Measurements from ENCODE around the gene AMTN. TPM values are rescaled to one million over a fixed set of nuclear protein-coding genes. Genes with fewer than 3 reads are reported as not detected.
A peak's percentile ranks its signal among the peaks of the same experiment; 100 is the strongest.

The AMTN gene
- total and polyA plus RNA-seq, 2 donors (not counting 1 experiment from before 2014, with no cell fraction given), result not detected

DNA sequence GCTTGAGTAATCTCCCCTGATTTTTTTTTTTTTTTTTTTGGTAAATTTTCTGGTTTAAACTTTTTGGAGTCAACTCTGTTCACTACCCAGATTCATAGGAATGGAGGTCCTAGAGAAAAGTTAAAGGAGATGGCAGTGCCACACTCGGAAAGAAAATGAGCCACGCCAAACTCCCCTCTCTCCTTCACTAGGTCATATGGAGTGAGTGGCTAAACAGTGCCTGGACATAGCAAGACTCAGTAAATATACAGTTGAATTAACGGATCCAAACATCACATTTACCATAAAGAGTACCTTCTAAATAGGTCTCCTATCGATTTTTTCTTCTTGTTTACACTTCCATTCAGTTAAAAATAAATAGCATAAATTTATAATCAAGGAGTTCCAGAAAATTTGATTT, 13.6 kb upstream of the AMTN start:
- H3K79me2 ChIP-seq (ENCODE audit: control insufficient read depth, insufficient read depth, low read length), result no peaks in the 10 kb centered on the region
- H3K36me3 ChIP-seq (ENCODE audit: control insufficient read depth, insufficient read depth, low read length), result no peaks in the 10 kb centered on the region
- DNase-seq (ENCODE audit: low read depth in 2 of 2), result no peak
- H3K9me3 ChIP-seq (ENCODE audit: control insufficient read depth, insufficient read depth, low read depth, low read length), result no peaks in the 10 kb centered on the region
- H3K4me3 ChIP-seq (replicated peaks in 1 of 4; ENCODE audit: control extremely low read depth in 1 of 4, insufficient read depth in 1 of 4, low read depth in 3 of 4, low read length in 4 of 4), result no peak overlapping the region
- TF ChIP-seq EZH2 (IDR thresholded peaks at IDR 0.05; ENCODE audit: low read length, missing control alignments), result no peak
- TF ChIP-seq, protein P1, sequence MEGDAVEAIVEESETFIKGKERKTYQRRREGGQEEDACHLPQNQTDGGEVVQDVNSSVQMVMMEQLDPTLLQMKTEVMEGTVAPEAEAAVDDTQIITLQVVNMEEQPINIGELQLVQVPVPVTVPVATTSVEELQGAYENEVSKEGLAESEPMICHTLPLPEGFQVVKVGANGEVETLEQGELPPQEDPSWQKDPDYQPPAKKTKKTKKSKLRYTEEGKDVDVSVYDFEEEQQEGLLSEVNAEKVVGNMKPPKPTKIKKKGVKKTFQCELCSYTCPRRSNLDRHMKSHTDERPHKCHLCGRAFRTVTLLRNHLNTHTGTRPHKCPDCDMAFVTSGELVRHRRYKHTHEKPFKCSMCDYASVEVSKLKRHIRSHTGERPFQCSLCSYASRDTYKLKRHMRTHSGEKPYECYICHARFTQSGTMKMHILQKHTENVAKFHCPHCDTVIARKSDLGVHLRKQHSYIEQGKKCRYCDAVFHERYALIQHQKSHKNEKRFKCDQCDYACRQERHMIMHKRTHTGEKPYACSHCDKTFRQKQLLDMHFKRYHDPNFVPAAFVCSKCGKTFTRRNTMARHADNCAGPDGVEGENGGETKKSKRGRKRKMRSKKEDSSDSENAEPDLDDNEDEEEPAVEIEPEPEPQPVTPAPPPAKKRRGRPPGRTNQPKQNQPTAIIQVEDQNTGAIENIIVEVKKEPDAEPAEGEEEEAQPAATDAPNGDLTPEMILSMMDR (conservative IDR thresholded peaks at IDR 0.05 in 1 of 2, IDR thresholded peaks at IDR 0.05 in 1 of 2; ENCODE audit: low read depth in 1 of 2, low read length in 2 of 2), result no peak
- H3K9ac ChIP-seq (ENCODE audit: insufficient read depth, low read length), result no peak overlapping the region
- H3K27ac ChIP-seq (ENCODE audit: insufficient read depth, low read length), result no peak overlapping the region
- no peak overlapping the region for H3K4me2 ChIP-seq (ENCODE audit: extremely low read depth, insufficient read depth, low read length)
- H2AFZ ChIP-seq (ENCODE audit: low read length), result no peak overlapping the region
- peaks cover 2% of the 10 kb centered on the region for H4K20me1 ChIP-seq (ENCODE audit: control insufficient read depth, extremely low read depth, insufficient read depth, low read length)
- H3K27me3 ChIP-seq (ENCODE audit: control insufficient read depth, insufficient read depth, low read length), result no peaks in the 10 kb centered on the region
- H3K4me1 ChIP-seq (ENCODE audit: control insufficient read depth, extremely low read depth, insufficient read depth, low read length), result no peaks in the 10 kb centered on the region

DNA sequence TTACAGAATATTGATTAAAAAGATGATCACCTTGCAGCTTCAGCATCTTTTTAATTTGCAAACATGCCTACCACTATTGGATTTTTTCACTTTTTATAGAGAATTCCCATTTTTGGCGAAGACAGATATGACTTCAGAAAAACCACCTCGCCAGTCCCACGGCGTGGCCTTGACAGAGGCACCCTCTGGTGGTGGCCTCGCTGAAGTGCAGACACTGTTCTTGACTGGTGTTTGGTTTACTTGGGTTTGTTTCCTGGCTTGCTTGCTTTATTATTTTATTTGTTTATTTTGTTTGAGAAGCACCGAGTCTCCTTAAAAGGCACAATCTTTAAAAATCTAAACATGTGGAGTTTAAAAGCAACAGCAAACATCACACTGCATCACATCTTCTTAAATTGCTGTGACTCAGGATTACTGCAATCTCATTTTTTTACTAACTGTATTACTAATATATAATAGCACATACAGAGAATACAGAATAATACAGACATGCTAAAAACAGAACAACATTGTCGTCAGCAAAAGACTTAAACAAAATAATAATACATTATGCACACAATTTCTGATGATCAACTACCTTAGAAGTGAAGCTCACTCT, 13.1 kb upstream of the AMTN start:
- no peak for TF ChIP-seq EZH2 (IDR thresholded peaks at IDR 0.05; ENCODE audit: low read length, missing control alignments)
- TF ChIP-seq, protein P1 (conservative IDR thresholded peaks at IDR 0.05 in 1 of 2, IDR thresholded peaks at IDR 0.05 in 1 of 2; ENCODE audit: low read depth in 1 of 2, low read length in 2 of 2), result peak; percentile 98 to 99
- no peaks in the 10 kb centered on the region for H3K27me3 ChIP-seq (ENCODE audit: control insufficient read depth, insufficient read depth, low read length)
- no peak overlapping the region for H3K4me3 ChIP-seq (replicated peaks in 1 of 4; ENCODE audit: control extremely low read depth in 1 of 4, insufficient read depth in 1 of 4, low read depth in 3 of 4, low read length in 4 of 4)
- no peak overlapping the region for H3K27ac ChIP-seq (ENCODE audit: insufficient read depth, low read length)
- H3K79me2 ChIP-seq (ENCODE audit: control insufficient read depth, insufficient read depth, low read length), result no peaks in the 10 kb centered on the region
- H3K9ac ChIP-seq (ENCODE audit: insufficient read depth, low read length), result no peak overlapping the region
- no peak overlapping the region for H2AFZ ChIP-seq (ENCODE audit: low read length)
- H4K20me1 ChIP-seq (ENCODE audit: control insufficient read depth, extremely low read depth, insufficient read depth, low read length), result peaks cover 2% of the 10 kb centered on the region
- H3K4me2 ChIP-seq (ENCODE audit: extremely low read depth, insufficient read depth, low read length), result no peak overlapping the region
- DNase-seq (ENCODE audit: low read depth in 2 of 2), result peak; percentile 28 to 65
- H3K4me1 ChIP-seq (ENCODE audit: control insufficient read depth, extremely low read depth, insufficient read depth, low read length), result no peaks in the 10 kb centered on the region
- H3K9me3 ChIP-seq (ENCODE audit: control insufficient read depth, insufficient read depth, low read depth, low read length), result no peaks in the 10 kb centered on the region
- no peaks in the 10 kb centered on the region for H3K36me3 ChIP-seq (ENCODE audit: control insufficient read depth, insufficient read depth, low read length)

DNA sequence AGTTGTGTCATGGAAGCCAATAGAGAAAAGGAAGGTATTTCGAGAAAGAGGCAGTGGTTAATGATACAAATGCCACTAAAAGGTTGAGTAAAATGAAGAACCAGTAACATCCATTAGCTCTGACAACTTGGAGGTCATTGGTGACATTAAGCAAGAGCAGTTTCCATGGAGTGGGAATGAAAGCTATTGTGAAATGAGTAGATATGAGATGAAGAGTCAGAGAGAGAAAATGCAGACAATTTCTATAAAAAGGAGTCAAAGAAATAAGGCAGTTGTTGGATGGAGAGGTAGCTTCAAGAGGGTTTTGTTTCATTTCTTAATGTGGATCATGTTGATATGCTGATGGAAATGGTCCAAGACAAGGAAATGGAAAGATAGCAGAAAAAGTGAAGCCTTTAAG, 9.6 kb upstream of the AMTN start:
- Histone ChIP-seq H3K4me2 (ENCODE audit: extremely low read depth, insufficient read depth, low read length) (no peak overlapping the region), H3K4me1 (ENCODE audit: control insufficient read depth, extremely low read depth, insufficient read depth, low read length) (no peaks in the 10 kb centered on the region), H4K20me1 (ENCODE audit: control insufficient read depth, extremely low read depth, insufficient read depth, low read length) (peaks cover 2% of the 10 kb centered on the region), H3K36me3 (ENCODE audit: control insufficient read depth, insufficient read depth, low read length) (no peaks in the 10 kb centered on the region), H3K27ac (ENCODE audit: insufficient read depth, low read length) (no peak overlapping the region), H3K9me3 (ENCODE audit: control insufficient read depth, insufficient read depth, low read depth, low read length) (no peaks in the 10 kb centered on the region), H3K79me2 (ENCODE audit: control insufficient read depth, insufficient read depth, low read length) (no peaks in the 10 kb centered on the region), H3K9ac (ENCODE audit: insufficient read depth, low read length) (no peak overlapping the region), H3K27me3 (ENCODE audit: control insufficient read depth, insufficient read depth, low read length) (no peaks in the 10 kb centered on the region), H3K4me3 (replicated peaks in 1 of 4; ENCODE audit: control extremely low read depth in 1 of 4, insufficient read depth in 1 of 4, low read depth in 3 of 4, low read length in 4 of 4) (no peak overlapping the region), H2AFZ (ENCODE audit: low read length) (no peak overlapping the region)
- no peak for TF ChIP-seq EZH2 (IDR thresholded peaks at IDR 0.05; ENCODE audit: low read length, missing control alignments)
- TF ChIP-seq, protein P1 (conservative IDR thresholded peaks at IDR 0.05 in 1 of 2, IDR thresholded peaks at IDR 0.05 in 1 of 2; ENCODE audit: low read depth in 1 of 2, low read length in 2 of 2), result no peak
- peak in 1 of 2 donors; percentile 3 for DNase-seq (ENCODE audit: low read depth in 2 of 2)

Data from fibroblast of lung (primary cell).